HepG2 (cell line): ENCODE data around the gene DOCK10. TPM values are rescaled to one million over a fixed set of nuclear protein-coding genes. Genes with fewer than 3 reads are reported as not detected.

ENCODE experiments used
- ATAC-seq: fragments of 200-7000 bp; cut with Tn5 transposase; 3 replicates; pipeline ENCODE4 v1.9.1; 2020; ENCODE audit warnings: mild to moderate bottlenecking, moderate library complexity
- BruUV-seq: library from RNA; stranded (reverse); fragments of 400-500 nt; replicated peaks from 2 replicates; lab custom pipeline; 2021; lab: Mats Ljungman, UMichigan
- CTCF ChIA-PET: fragments of 300-600 bp; formaldehyde crosslinking; extraction: SDS; loops from one replicate; lab custom pipeline; 2021; ENCODE audit warnings: low total read pairs, inconsistent platforms, low intra/inter-chr PET ratio; lab: Yijun Ruan, JAX
- POLR2A ChIA-PET: fragments of 350-600 bp; sonication (Branson Sonifier 250); formaldehyde crosslinking; loops from one replicate; lab custom pipeline; 2020; ENCODE audit warnings: antibody characterized with exemption, inconsistent platforms; lab: Yijun Ruan, JAX
- DNase-seq: peaks from one replicate; pipeline ENCODE4 v3.0.0-alpha.2; 2015; ENCODE audit warnings: low spot score
- FAIRE-seq: peaks from 3 replicates; lab custom pipeline; 2011; peaks lifted over from hg19 to GRCh38; lab: Jason Lieb, UNC
- H2AFZ ChIP-seq: one replicate; pipeline ENCODE4 v1.6.1; 2011; ENCODE audit warnings: low read length, inconsistent platforms
- H3K27ac ChIP-seq: fragments of 300-600 bp; 3 replicates; pipeline ENCODE4 v1.8.0; 2011; ENCODE audit warnings: mixed run types, mild to moderate bottlenecking, mixed read lengths, low read length, inconsistent platforms; ENCODE audit not compliant: insufficient read depth; ENCODE audit errors: extremely low read length
- H3K27me3 ChIP-seq, 2 experiments: fragments of 200-600 bp in 1 of 2; 2 replicates in 1 of 2; 3 replicates in 1 of 2; pipeline versions ENCODE4 v1.6.0 to v1.8.0; 2011; ENCODE audit warnings: low read length in 2 of 2, mild to moderate bottlenecking in 2 of 2, moderate library complexity in 2 of 2, inconsistent platforms in 1 of 2; ENCODE audit not compliant: insufficient read depth in 2 of 2, control insufficient read depth in 1 of 2
- H3K36me3 ChIP-seq, 2 experiments: fragments of 200-600 bp in 1 of 2; replicated peaks in 1 of 2; 2 replicates in 1 of 2; 3 replicates in 1 of 2; pipeline versions ENCODE4 v1.5.1 to v1.8.0; 2011; ENCODE audit warnings: low read length in 2 of 2, inconsistent platforms in 1 of 2; ENCODE audit not compliant: insufficient read depth in 2 of 2, control insufficient read depth in 1 of 2
- H3K4me1 ChIP-seq: 2 replicates; pipeline ENCODE4 v1.5.1; 2012; ENCODE audit warnings: low read length, inconsistent platforms; ENCODE audit not compliant: insufficient read depth
- H3K4me2 ChIP-seq: 2 replicates; pipeline ENCODE4 v1.6.0; 2011; ENCODE audit warnings: low read depth, low read length, inconsistent platforms
- H3K4me3 ChIP-seq, 3 experiments: fragments of 200-600 bp in 1 of 3; sonication (generic), shearing (Covaris generic) in 1 of 3; replicated peaks in 1 of 3; 2 replicates each; pipeline ENCODE4 v1.5.1; 2011 to 2016; ENCODE audit warnings: low read length in 3 of 3, inconsistent platforms in 2 of 3, low read depth in 2 of 3, mild to moderate bottlenecking in 2 of 3, control low read depth in 1 of 3, mixed read lengths in 1 of 3; ENCODE audit not compliant: insufficient read depth in 1 of 3
- H3K79me2 ChIP-seq: one replicate; pipeline ENCODE4 v1.6.1; 2011; ENCODE audit warnings: low read length, inconsistent platforms; ENCODE audit not compliant: insufficient read depth
- H3K9ac ChIP-seq: 2 replicates; pipeline ENCODE4 v1.6.0; 2011; ENCODE audit warnings: mild to moderate bottlenecking, low read depth, low read length, inconsistent platforms; ENCODE audit not compliant: insufficient read depth
- H3K9me3 ChIP-seq: 2 replicates; pipeline ENCODE4 v1.5.1; 2012; ENCODE audit warnings: mild to moderate bottlenecking, low read length
- H4K20me1 ChIP-seq: 2 replicates; pipeline ENCODE4 v1.6.0; 2011; ENCODE audit warnings: inconsistent platforms, mild to moderate bottlenecking, low read length, moderate library complexity; ENCODE audit not compliant: insufficient read depth
- BCLAF1 ChIP-seq: fragments of 450-650 bp; IDR thresholded peaks from 2 replicates; pipeline ENCODE4 v1.6.1; 2017; ENCODE audit warnings: mild to moderate bottlenecking
- CENPBD1 ChIP-seq: sonication (generic); formaldehyde crosslinking; IDR thresholded peaks from 2 replicates; pipeline ENCODE4 v1.8.0; 2022; ENCODE audit warnings: missing genetic modification reagents, low read depth, mild to moderate bottlenecking, borderline replicate concordance
- FOSL2 ChIP-seq: sonication (generic); formaldehyde crosslinking; IDR thresholded peaks from 2 replicates; pipeline ENCODE4 v1.4.0; 2020; ENCODE audit warnings: missing genetic modification reagents
- FOXK2 ChIP-seq: fragments of 450-650 bp; IDR thresholded peaks from 2 replicates; pipeline ENCODE4 v1.6.1; 2016
- IKZF1 ChIP-seq: fragments of 450-650 bp; IDR thresholded peaks from 2 replicates; pipeline ENCODE4 v1.7.1; 2016
- LCORL ChIP-seq, 2 experiments: fragments of 450-650 bp in 1 of 2; sonication (generic) in 1 of 2; formaldehyde crosslinking in 1 of 2; IDR thresholded peaks; 2 replicates each; pipeline versions ENCODE4 v1.5.0 to v1.6.1; 2017 to 2020; ENCODE audit warnings: antibody characterized with exemption in 1 of 2, missing genetic modification reagents in 1 of 2
- RAD51 ChIP-seq: fragments of 450-650 bp; IDR thresholded peaks from 2 replicates; pipeline ENCODE4 v1.6.1; 2016; ENCODE audit warnings: borderline replicate concordance
- STAG1 ChIP-seq: sonication (generic); formaldehyde crosslinking; IDR thresholded peaks from 2 replicates; pipeline ENCODE4 v1.4.0; 2020; ENCODE audit warnings: missing genetic modification reagents
- ZBTB7B ChIP-seq: sonication (generic); formaldehyde crosslinking; IDR thresholded peaks from 2 replicates; pipeline ENCODE4 v1.4.0; 2020; ENCODE audit warnings: missing genetic modification reagents
- ZNF207 ChIP-seq: fragments of 450-650 bp; IDR thresholded peaks from 2 replicates; pipeline ENCODE4 v1.6.1; 2016; ENCODE audit warnings: antibody characterized with exemption, borderline replicate concordance
- ZNF224 ChIP-seq: sonication (generic); formaldehyde crosslinking; IDR thresholded peaks from 2 replicates; pipeline ENCODE4 v1.5.0; 2020; ENCODE audit warnings: mild to moderate bottlenecking, missing genetic modification reagents
- ZNF282 ChIP-seq: fragments of 450-650 bp; IDR thresholded peaks from 2 replicates; pipeline ENCODE4 v1.6.1; 2018; ENCODE audit not compliant: partially characterized antibody
- ZNF367 ChIP-seq: sonication (generic); formaldehyde crosslinking; IDR thresholded peaks from 2 replicates; pipeline ENCODE4 v1.4.0; 2020; ENCODE audit warnings: missing genetic modification reagents, borderline replicate concordance
- ZNF510 ChIP-seq: sonication (generic); formaldehyde crosslinking; IDR thresholded peaks from 2 replicates; pipeline ENCODE4 v1.4.0; 2020; ENCODE audit warnings: low read depth, mild to moderate bottlenecking, missing genetic modification reagents
- ZNF543 ChIP-seq: sonication (generic); formaldehyde crosslinking; IDR thresholded peaks from 2 replicates; pipeline ENCODE4 v1.4.0; 2020; ENCODE audit warnings: mild to moderate bottlenecking, missing genetic modification reagents
- ZNF580 ChIP-seq: IDR thresholded peaks from 2 replicates; pipeline ENCODE4 v1.6.1; 2016; ENCODE audit warnings: low read depth, borderline replicate concordance
- ZNF644 ChIP-seq: IDR thresholded peaks from 2 replicates; pipeline ENCODE4 v1.6.1; 2016; ENCODE audit warnings: low read depth
- ZSCAN12 ChIP-seq: sonication (generic); formaldehyde crosslinking; IDR thresholded peaks from 2 replicates; pipeline ENCODE4 v1.9.0; 2021; ENCODE audit warnings: mild to moderate bottlenecking, missing genetic modification reagents
- WGBS: methylation state at CpG from one replicate; pipeline ENCODE4 v1.1.6; 2017; ENCODE audit warnings: low lambda C conversion rate; 5-methylcytosine and 5-hydroxymethylcytosine counted together
- in situ Hi-C: cut with HindIII; loops from 2 replicates; pipeline ENCODE4 v1.10.0; 2017; ENCODE audit warnings: low pct_unique_long_range_greater_than_20kb; ENCODE audit not compliant: extremely low pct_ligation_motif_present
- intact Hi-C: fragments of 100-400 bp; cut with micrococcal nuclease; formaldehyde crosslinking; loops from one replicate; pipeline ENCODE4 v1.10.0; 2022; ENCODE audit not compliant: unreplicated experiment
- polyA plus RNA-seq, 8 experiments: library from polyadenylated mRNA; depleted of rRNA in 3 of 8; stranded (reverse) in 7 of 8; unstranded in 1 of 8; fragments of >200 nt; fragmentation: Illumina TruSeq in 4 of 8; extraction: Trizol in 4 of 8; gene quantifications; 2 replicates each; pipeline versions ENCODE4 v1.2.1 to v1.2.3, GENCODE V29; 2011 to 2016; ENCODE audit warnings: low read depth in 4 of 8, missing spikeins in 1 of 8, mixed read lengths in 1 of 8; ENCODE audit not compliant: insufficient read depth in 1 of 8
- total RNA-seq, 5 experiments: library from RNA; depleted of rRNA; stranded (reverse); fragments of >200 nt; fragmentation: Illumina TruSeq; extraction: Trizol; gene quantifications; 2 replicates each; pipeline ENCODE4 v1.2.3, GENCODE V29; 2016; ENCODE audit warnings: low read depth in 1 of 5
- TF ChIP-seq, protein P1 (sequence below): sonication (generic); formaldehyde crosslinking; IDR thresholded peaks from 2 replicates; pipeline ENCODE4 v1.8.1; 2023; ENCODE audit warnings: mild to moderate bottlenecking, missing genetic modification reagents

DOCK10 gene
- total and polyA plus RNA-seq, 2 of the 13 experiments (the other 11 are each of a cell fraction or from before 2014, with no cell fraction given), result not detected

DNA sequence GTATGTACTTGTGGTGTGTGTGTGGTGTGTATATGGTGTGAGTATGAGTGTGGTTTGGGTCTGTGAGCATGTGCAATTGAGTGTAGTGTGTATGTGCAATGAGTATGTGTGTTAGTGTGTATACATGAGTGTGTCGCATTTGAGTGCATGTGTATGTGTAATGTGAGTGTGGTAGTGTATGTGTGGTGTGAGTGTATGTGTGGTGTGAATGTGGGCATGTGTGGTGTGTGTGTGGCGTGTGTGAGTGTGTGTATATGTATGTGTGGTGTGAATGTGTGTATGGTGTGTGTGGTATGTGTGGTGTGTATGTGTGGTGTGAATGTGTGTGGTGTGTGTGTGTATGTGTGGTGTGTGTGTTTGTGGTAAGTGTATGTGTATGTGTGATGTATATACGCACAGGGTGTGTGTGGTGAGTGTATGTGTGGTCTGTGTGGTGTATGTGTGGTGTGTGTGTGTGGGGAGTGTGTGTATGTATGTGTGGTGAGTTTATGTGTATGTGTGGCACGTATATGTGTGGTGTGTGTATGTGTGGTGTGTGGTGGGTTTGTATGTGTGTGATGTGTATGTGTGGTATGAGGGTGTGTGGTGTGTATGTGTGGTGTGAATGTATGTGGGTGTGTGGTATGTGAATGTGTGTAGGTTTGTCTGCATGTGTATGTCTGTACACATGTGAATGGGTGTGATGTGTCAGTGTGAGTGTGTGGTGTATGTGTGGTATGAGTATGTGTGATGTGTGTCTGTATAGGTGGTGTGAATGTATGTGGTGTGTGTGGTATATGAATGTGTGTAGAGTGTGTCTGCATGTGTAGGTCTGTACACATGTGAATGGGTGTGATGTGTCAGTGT, 123.4 kb downstream of the DOCK10 start:
- ATAC-seq (no peak), DNase-seq (no peak), FAIRE-seq (no peak)
- H3K79me2 ChIP-seq, result no peaks in the 10 kb centered on the region
- no peak overlapping the region for H3K4me2 ChIP-seq
- H3K27me3 ChIP-seq, result no peaks in the 10 kb centered on the region
- H3K9me3 ChIP-seq, result no peaks in the 10 kb centered on the region
- no peaks in the 10 kb centered on the region for H4K20me1 ChIP-seq
- CTCF ChIA-PET, result no interaction called here
- no peak overlapping the region for H3K4me3 ChIP-seq
- H3K4me1 ChIP-seq, result no peaks in the 10 kb centered on the region
- WGBS, result 22% methylated on average over 4 of the region's 4 CpGs
- H3K27ac ChIP-seq, result no peak overlapping the region
- H3K9ac ChIP-seq, result no peak overlapping the region
- intact Hi-C loops (no loop called here), in situ Hi-C loops (no loop called here)
- POLR2A ChIA-PET, result no interaction called here
- H2AFZ ChIP-seq, result no peak overlapping the region
- BruUV-seq, result no TSS peak
- no peaks in the 10 kb centered on the region for H3K36me3 ChIP-seq
- TF ChIP-seq ZNF543 (CRISPR knock-in tag) (no peak), ZNF510 (CRISPR knock-in tag) (no peak), LCORL (IDR thresholded peaks at IDR 0.05) (peak; percentile 51; the same call in 1 of the 2 replicates), LCORL (CRISPR knock-in tag; IDR thresholded peaks at IDR 0.05) (no peak), ZNF644 (CRISPR knock-in tag) (no peak), BCLAF1 (no peak), ZNF367 (CRISPR knock-in tag) (no peak), RAD51 (peak; percentile 44; the same call in 1 of the 2 replicates), ZNF580 (CRISPR knock-in tag) (no peak), ZNF207 (peak; percentile 16; the same call in 1 of the 2 replicates), IKZF1 (peak; percentile 11; the same call in 1 of the 2 replicates), FOXK2 (0 out of 2 replicates have a peak, but pooled peaks have one; percentile 8), ZNF282 (peak; percentile 60), ZSCAN12 (CRISPR knock-in tag) (no peak), ZBTB7B (CRISPR knock-in tag) (no peak), FOSL2 (CRISPR knock-in tag) (no peak), STAG1 (CRISPR knock-in tag) (no peak), ZNF224 (CRISPR knock-in tag) (no peak), CENPBD1 (CRISPR knock-in tag) (no peak)
- TF ChIP-seq, protein P1, sequence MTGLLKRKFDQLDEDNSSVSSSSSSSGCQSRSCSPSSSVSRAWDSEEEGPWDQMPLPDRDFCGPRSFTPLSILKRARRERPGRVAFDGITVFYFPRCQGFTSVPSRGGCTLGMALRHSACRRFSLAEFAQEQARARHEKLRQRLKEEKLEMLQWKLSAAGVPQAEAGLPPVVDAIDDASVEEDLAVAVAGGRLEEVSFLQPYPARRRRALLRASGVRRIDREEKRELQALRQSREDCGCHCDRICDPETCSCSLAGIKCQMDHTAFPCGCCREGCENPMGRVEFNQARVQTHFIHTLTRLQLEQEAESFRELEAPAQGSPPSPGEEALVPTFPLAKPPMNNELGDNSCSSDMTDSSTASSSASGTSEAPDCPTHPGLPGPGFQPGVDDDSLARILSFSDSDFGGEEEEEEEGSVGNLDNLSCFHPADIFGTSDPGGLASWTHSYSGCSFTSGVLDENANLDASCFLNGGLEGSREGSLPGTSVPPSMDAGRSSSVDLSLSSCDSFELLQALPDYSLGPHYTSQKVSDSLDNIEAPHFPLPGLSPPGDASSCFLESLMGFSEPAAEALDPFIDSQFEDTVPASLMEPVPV (CRISPR knock-in tag), result no peak
